Endometrial microvascular endothelial cells (primary cell): ENCODE results near the gene CENPB. TPM values are rescaled to one million over a fixed set of nuclear protein-coding genes. Genes with fewer than 3 reads are reported as not detected.

Experiments used
- in situ Hi-C: cut with HindIII; loops from 2 replicates; pipeline ENCODE4 v1.10.0; 2017; ENCODE audit warnings: low sequenced_read_pairs, low pct_unique_long_range_greater_than_20kb; ENCODE audit errors: inconsistent ontology term
- total RNA-seq: library from RNA; depleted of rRNA; stranded (reverse); fragments of >200 nt; gene quantifications from one replicate; pipeline ENCODE4 v1.2.3, GENCODE V29; 2015; ENCODE audit errors: inconsistent ontology term

Gene CENPB
- total RNA-seq, 1 donor from 2014 or later, result 105 TPM

DNA sequence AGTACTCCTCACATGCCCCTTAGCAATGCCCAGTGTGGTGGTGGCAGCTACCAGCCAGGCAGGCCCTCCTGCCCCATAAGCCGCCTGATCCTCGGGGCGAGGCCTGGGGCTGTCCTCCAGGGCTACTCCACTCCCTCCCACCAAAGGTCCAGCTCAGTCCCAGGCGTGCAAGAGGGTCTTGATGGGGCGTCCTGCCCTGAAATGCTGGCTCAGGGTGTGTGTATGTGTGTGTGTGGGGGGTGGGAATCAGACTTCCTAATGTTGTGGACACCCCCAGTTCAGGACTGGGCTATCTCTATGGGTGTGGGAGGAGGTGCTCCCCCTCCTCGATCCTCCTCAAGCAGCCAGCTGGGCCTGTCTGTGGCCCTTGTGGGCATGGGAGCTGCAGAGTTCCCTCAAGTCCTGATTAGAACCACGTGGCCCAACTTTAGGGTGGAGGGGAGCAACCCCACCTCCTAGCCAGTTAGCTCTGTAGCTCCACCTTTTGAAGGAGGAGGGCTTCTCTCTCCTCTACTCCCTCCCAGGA lies 46.6 kb downstream of the CENPB start:
- in situ Hi-C loops, result no loop called here

DNA sequence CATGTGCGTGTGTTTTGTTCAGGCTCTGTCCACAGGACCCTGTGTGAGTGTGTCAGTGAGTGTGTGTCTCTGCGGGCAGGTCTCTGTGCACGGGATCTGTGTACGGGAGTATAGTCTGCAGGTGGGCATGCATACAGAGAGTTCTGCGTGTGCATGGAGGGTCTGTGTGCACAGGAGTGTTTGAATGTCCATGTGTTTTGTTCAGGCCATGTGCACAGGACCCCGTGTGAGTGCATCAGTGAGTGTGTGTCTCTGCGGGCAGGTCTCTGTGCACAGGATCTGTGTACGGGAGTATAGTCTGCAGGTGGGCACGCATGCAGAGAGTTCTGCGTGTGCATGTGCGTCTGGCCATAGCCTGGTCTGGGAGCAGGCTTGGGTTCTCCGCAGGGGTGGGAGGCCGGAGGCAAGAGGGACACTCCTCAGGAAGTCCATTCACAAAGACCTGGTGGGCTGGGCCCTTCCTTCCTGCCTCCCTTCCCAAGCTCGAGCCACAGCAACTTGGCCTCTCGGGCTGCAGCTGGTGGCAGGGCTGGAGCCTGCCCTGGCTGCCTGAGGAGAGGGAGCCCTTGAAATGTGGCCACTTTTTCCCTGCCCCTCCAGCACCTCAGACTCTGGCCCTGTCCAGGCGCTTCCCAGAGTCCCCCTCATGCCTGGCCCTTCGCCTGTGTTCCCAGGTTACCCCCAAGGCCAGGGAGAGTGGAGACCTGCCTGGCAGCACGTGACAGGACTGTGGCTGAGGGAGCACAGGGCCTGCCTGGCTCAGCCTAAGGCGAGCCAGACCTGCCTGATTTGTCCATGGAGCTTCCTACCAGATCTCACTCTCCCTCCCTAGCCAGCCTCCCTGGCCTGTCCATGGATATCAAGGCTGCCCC lies 47.2 kb downstream of the CENPB start:
- in situ Hi-C loops, result no loop called here

DNA sequence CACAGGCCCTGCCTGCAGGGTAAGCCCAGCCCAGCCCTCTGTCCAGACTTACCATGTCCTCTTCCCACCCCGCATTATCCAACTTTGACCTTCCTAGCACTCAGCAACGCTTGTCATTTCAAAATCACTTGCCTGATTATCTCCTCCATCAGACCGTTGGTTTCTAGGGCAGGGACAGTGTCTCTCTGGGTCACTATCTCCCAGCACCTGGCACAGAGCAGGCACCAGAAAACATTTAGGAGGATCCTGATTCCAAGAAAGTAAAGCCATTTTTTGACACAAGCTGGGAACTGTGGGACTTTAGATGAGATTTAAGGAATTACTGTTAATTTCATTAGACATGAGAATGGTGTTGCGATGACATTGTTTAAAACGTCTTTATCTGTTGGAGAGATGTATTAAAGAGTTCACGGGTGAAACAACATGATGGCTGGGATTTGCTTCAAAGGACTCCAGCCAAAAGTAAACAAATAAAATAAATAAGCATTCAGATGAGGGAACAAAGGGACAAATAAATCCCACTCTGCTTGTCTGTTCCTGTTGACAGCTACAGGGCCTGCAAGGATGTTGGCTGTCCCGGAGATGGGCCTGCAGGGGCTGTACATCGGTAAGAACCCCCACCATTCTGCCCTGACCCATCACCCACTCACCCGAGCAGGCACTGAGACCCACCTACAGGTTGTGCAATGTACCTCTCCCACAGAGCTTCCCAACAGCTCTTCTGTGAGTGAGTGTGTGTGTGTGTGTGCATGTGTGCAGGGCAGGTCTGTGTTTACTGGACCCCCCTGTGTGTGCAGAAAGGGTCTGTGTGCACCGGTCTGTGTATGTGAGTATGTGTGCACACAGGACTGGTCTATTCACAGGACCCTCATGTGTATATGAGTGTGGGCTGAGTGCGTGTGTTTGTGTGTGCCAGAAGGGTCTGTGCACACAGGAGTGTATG lies 48.2 kb downstream of the CENPB start:
- in situ Hi-C loops, result no loop called here

DNA sequence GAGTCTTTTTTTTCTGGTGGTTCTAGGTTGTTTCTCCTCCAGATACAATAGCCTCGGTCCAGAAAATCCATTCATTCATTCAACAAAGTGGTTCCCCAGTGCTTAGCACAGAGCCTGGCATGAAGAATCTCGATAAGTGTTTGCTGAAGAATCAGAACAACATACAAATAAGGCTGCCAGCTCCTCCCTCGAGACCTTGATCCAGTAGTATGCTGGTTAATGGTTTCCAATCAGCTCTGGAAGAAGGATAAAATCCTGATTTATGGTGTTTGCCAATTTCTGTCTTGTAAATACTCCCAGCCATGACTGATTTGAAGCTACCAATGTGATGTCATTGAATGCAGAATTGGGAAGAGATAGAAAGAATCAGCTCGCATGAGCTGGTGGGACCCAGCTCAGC lies 50.8 kb downstream of the CENPB start:
- in situ Hi-C loops, result no loop called here

DNA sequence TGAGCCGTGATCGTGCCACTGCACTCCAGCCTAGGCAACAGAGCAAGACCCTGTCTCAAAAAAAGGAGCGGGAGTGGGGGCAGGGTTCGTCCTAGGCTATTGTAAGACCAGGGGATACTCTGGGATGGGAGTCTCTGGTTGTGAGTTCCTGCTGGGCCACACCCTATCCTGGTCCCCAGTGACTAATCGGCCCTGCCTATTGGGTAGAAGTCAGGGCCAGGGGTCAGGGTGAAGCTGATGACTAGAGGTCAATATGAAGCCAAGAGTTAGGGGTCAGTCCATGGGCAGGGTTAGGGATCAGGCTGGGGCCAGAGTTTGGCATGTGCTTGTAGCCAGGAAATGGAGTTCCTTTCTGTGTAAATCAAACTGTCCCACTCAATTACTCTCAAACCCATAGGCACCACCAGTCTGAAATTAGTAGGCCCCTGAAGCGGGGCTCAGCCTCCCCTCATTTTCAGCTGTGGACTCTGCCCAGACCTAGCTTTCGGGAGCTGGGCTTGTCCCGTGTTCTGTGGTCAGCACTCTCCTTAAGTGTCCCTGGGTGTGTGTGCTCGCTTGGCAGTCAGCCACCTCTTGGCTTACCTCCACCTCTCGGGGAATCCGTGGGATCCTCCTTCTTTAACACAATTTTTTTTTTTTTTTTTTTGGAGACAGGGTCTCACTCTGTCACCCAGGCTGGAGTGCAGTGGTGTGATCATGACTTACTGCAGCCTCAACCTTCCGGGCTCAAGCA lies 52.3 kb downstream of the CENPB start:
- in situ Hi-C loops, result no loop called here

Other genes with a start within 250 kb of the CENPB start
- not detected for gene GFRA4, start 123.3 kb downstream of the CENPB start, total RNA-seq
- not detected for gene ADAM33, start 104.7 kb downstream of the CENPB start, total RNA-seq
- not detected for gene SIGLEC1, start 74.1 kb downstream of the CENPB start, total RNA-seq
- 10.9 TPM for gene HSPA12B, start 54.1 kb downstream of the CENPB start, total RNA-seq
- gene ADISSP, start 19.0 kb downstream of the CENPB start, total RNA-seq, result 85.9 TPM
- gene SPEF1, start 5.3 kb downstream of the CENPB start, total RNA-seq, result not detected
- gene CDC25B, start 9.6 kb upstream of the CENPB start, total RNA-seq, result 61.7 TPM
- 32.5 TPM for gene AP5S1, start 33.8 kb upstream of the CENPB start, total RNA-seq
- gene MAVS, start 60.1 kb upstream of the CENPB start, total RNA-seq, result 24.4 TPM
- gene PANK2, start 102.6 kb upstream of the CENPB start, total RNA-seq, result 47.3 TPM
- 12.8 TPM for gene RNF24, start 228.8 kb upstream of the CENPB start, total RNA-seq